Loucy (cell line): ENCODE data around the gene APEX1.

Experiments used
- H2AFZ ChIP-seq: fragments of 200-600 bp; sonication (generic); 2 replicates; pipeline ENCODE4 v1.6.0; 2016; ENCODE audit warnings: antibody characterized with exemption, mild to moderate bottlenecking, low read length, moderate library complexity
- H3F3A ChIP-seq: fragments of 200-600 bp; 2 replicates; pipeline ENCODE4 v1.6.0; 2016; ENCODE audit warnings: antibody characterized with exemption, low read depth, mild to moderate bottlenecking
- H3K27me3 ChIP-seq: fragments of 200-600 bp; sonication (generic); 2 replicates; pipeline ENCODE4 v1.6.1; 2014; ENCODE audit warnings: low read length, mild to moderate bottlenecking; ENCODE audit not compliant: insufficient read depth, poor library complexity, severe bottlenecking
- H3K36me3 ChIP-seq: fragments of 200-600 bp; sonication (generic); 2 replicates; pipeline ENCODE4 v1.6.1; 2016; ENCODE audit warnings: low read length; ENCODE audit not compliant: insufficient read depth
- H3K4me1 ChIP-seq: fragments of 200-600 bp; sonication (generic); 2 replicates; pipeline ENCODE4 v1.5.1; 2014; ENCODE audit warnings: low read length, mild to moderate bottlenecking; ENCODE audit not compliant: insufficient read depth, poor library complexity, severe bottlenecking
- H3K4me2 ChIP-seq: fragments of 200-600 bp; sonication (generic); 2 replicates; pipeline ENCODE4 v1.6.0; 2014; ENCODE audit warnings: antibody characterized with exemption, low read length, low read depth, mild to moderate bottlenecking; ENCODE audit not compliant: poor library complexity, severe bottlenecking
- H3K4me3 ChIP-seq: fragments of 200-600 bp; sonication (generic); 2 replicates; pipeline ENCODE4 v1.5.1; 2014; ENCODE audit warnings: low read length, mild to moderate bottlenecking, mixed read lengths; ENCODE audit not compliant: poor library complexity, severe bottlenecking
- H3K79me2 ChIP-seq: fragments of 200-600 bp; sonication (generic); 2 replicates; pipeline ENCODE4 v1.6.1; 2014; ENCODE audit warnings: low read length; ENCODE audit not compliant: insufficient read depth
- H3K9ac ChIP-seq: fragments of 200-600 bp; sonication (generic); 2 replicates; pipeline ENCODE4 v1.6.0; 2014; ENCODE audit warnings: mild to moderate bottlenecking, low read depth, low read length, moderate library complexity; ENCODE audit not compliant: poor library complexity, severe bottlenecking
- H3K9me2 ChIP-seq: fragments of 200-600 bp; sonication (generic); replicated peaks from 2 replicates; pipeline ENCODE4 v1.6.1; 2016; ENCODE audit warnings: low read depth, low read length, mixed read lengths
- H3K9me3 ChIP-seq: fragments of 200-600 bp; sonication (generic); 2 replicates; pipeline ENCODE4 v1.6.1; 2014; ENCODE audit warnings: mild to moderate bottlenecking, antibody characterized with exemption, low read length, low read depth; ENCODE audit not compliant: insufficient read depth
- H4K20me1 ChIP-seq: fragments of 200-600 bp; sonication (generic); 2 replicates; pipeline ENCODE4 v1.6.0; 2014; ENCODE audit warnings: antibody characterized with exemption, low read length, mild to moderate bottlenecking; ENCODE audit not compliant: insufficient read depth, poor library complexity, severe bottlenecking
- CTCF ChIP-seq: fragments of 200-600 bp; sonication (generic); conservative IDR thresholded peaks from 2 replicates; pipeline ENCODE4 v1.5.1; 2014; ENCODE audit warnings: mild to moderate bottlenecking, antibody characterized with exemption, low read length
- EZH2phosphoT487 ChIP-seq: fragments of 200-600 bp; IDR thresholded peaks from 2 replicates; pipeline ENCODE4 v1.6.1; 2018; ENCODE audit warnings: antibody characterized with exemption, mild to moderate bottlenecking, moderate library complexity, borderline replicate concordance

APEX1 gene

GRCh38 chr14:20454516-20455354 lies at the start of gene APEX1, which contains the start of gene OSGEP:
APEX1 (plus strand) TSS chr14:20455226; CDS start chr14:20455646, 420 bp downstream.
OSGEP (minus strand) TSS chr14:20454812; CDS start chr14:20454683, 129 bp downstream.
- peaks cover 81% of the 10 kb centered on the region for H3K79me2 ChIP-seq

GRCh38 chr14:20409226-20409625 lies 45.8 kb upstream of the APEX1 start:
- H3K9ac ChIP-seq: no peak overlapping the region
- no peaks in the 10 kb centered on the region for H3K9me3 ChIP-seq
- no peaks in the 10 kb centered on the region for H3K27me3 ChIP-seq
- peaks cover 33% of the 10 kb centered on the region for H3K79me2 ChIP-seq
- no peaks in the 10 kb centered on the region for H3F3A ChIP-seq
- TF ChIP-seq CTCF: no peak
- TF ChIP-seq EZH2phosphoT487: no peak
- H3K9me2 ChIP-seq: no peaks in the 10 kb centered on the region
- H3K4me3 ChIP-seq: no peak overlapping the region
- H4K20me1 ChIP-seq: peaks cover 4% of the 10 kb centered on the region
- no peak overlapping the region for H2AFZ ChIP-seq
- H3K4me1 ChIP-seq: peaks cover 25% of the 10 kb centered on the region
- peak overlapping the region; percentile 11 for H3K4me2 ChIP-seq
- H3K36me3 ChIP-seq: peaks cover 26% of the 10 kb centered on the region; the same call in 1 of the 2 replicates

More at GRCh38 chr14:20454516-20455354, at the start of gene APEX1, which contains the start of gene OSGEP:
- Histone ChIP-seq H3K27me3 (no peaks in the 10 kb centered on the region), H3K4me1 (peaks cover 36% of the 10 kb centered on the region), H3K9ac (peak within 1 kb of the TSS; percentile 95), H3K36me3 (peaks cover 46% of the 10 kb centered on the region; the same call in 1 of the 2 replicates), H3K4me2 (peak within 1 kb of the TSS; percentile 88), H3K9me2 (no peaks in the 10 kb centered on the region), H3K4me3 (peak within 1 kb of the TSS; percentile 86), H2AFZ (peak within 1 kb of the TSS; percentile 74), H3F3A (no peaks in the 10 kb centered on the region), H4K20me1 (peaks cover 41% of the 10 kb centered on the region), H3K9me3 (no peaks in the 10 kb centered on the region)
- TF ChIP-seq CTCF: no peak
- no peak for TF ChIP-seq EZH2phosphoT487

GRCh38 chr14:20412411-20412810 lies 42.6 kb upstream of the APEX1 start:
- Histone ChIP-seq H3K9ac (peak overlapping the region; percentile 87), H3K9me2 (no peaks in the 10 kb centered on the region), H3K79me2 (peaks cover 35% of the 10 kb centered on the region), H3F3A (no peaks in the 10 kb centered on the region), H3K4me3 (peak overlapping the region; percentile 97), H3K27me3 (no peaks in the 10 kb centered on the region), H2AFZ (peak overlapping the region; percentile 95), H3K4me2 (peak overlapping the region; percentile 75), H3K9me3 (no peaks in the 10 kb centered on the region), H3K36me3 (peaks cover 10% of the 10 kb centered on the region; the same call in 1 of the 2 replicates), H4K20me1 (peaks cover 4% of the 10 kb centered on the region), H3K4me1 (peaks cover 28% of the 10 kb centered on the region)
- TF ChIP-seq EZH2phosphoT487 (no peak), CTCF (no peak)
